WERI-Rb-1 (cell line): ENCODE results near the gene TSG101.
A peak's percentile ranks its signal among the peaks of the same experiment; 100 is the strongest.

Experiments
- DNase-seq: peaks from one replicate; pipeline ENCODE4 v3.0.0-alpha.2; 2020
- H3K27ac ChIP-seq: fragments of 250-450 bp; sonication (Bioruptor Pico); 2 replicates; pipeline ENCODE4 v1.5.1; 2020; ENCODE audit warnings: mild to moderate bottlenecking, moderate library complexity
- H3K27me3 ChIP-seq: fragments of 250-450 bp; sonication (Bioruptor Pico); 2 replicates; pipeline ENCODE4 v1.5.1; 2021; ENCODE audit warnings: mild to moderate bottlenecking, low read depth, moderate library complexity; ENCODE audit not compliant: insufficient read depth, severe bottlenecking
- H3K36me3 ChIP-seq: fragments of 250-450 bp; sonication (Bioruptor Pico); 2 replicates; pipeline ENCODE4 v1.5.1; 2020; ENCODE audit warnings: mild to moderate bottlenecking, moderate library complexity
- H3K4me3 ChIP-seq: 2 replicates; pipeline ENCODE4 v1.5.1; 2011; ENCODE audit warnings: low read depth, mild to moderate bottlenecking, control low read depth, low read length
- H3K9me3 ChIP-seq: fragments of 250-450 bp; sonication (Bioruptor Pico); 2 replicates; pipeline ENCODE4 v1.5.1; 2021; ENCODE audit warnings: mild to moderate bottlenecking, moderate library complexity; ENCODE audit not compliant: severe bottlenecking
- TF ChIP-seq, protein P1 (sequence below): IDR thresholded peaks from 2 replicates; pipeline ENCODE4 v1.5.1; 2011; ENCODE audit warnings: low read depth, mild to moderate bottlenecking, control low read depth, inconsistent platforms, low read length

TSG101 gene

DNA sequence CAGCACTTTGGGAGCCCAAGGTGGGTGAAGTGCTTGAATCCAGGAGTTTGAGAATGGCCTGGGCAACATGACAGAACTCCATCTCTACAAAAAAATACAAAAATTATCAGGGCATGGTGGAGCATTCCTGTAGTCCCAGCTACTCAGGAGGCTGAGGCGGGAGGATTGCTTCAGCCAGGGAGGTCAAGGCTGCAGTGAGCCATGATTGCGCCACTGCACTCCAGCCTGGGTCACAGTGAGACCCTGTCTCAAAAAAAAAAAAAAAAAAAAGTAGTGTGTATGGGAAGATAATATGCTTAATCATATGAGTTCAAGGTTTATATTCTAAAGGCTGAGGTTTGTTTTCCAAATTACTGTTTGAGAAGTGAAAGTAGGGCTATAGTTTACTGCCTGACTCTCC is 60.3 kb downstream of the TSG101 start:
- no peaks in the 10 kb centered on the region for H3K9me3 ChIP-seq
- no peak for DNase-seq

DNA sequence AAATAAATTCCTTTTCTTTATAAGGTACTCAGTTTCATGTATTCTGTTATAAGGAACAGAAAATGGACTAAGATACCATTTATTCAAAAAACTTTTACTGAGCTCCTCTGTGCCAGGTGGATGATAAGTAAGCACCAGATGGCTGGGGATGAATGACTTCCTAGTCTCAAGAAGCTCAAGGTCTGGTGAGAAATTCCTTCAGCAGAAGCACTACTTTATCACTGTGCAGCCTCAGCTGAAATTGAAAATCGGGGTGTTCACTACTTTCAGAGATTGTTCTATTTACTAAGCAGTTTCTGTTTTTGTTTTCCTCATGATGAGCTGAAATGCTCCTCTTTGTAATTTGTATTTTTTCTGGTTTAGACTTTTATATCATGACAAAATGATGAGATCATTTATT is 63.3 kb downstream of the TSG101 start:
- Histone ChIP-seq H3K27me3 (no peaks in the 10 kb centered on the region), H3K9me3 (no peaks in the 10 kb centered on the region), H3K36me3 (no peaks in the 10 kb centered on the region), H3K4me3 (no peak overlapping the region), H3K27ac (no peak overlapping the region)
- DNase-seq, result peak; percentile 11
- TF ChIP-seq, protein P1, sequence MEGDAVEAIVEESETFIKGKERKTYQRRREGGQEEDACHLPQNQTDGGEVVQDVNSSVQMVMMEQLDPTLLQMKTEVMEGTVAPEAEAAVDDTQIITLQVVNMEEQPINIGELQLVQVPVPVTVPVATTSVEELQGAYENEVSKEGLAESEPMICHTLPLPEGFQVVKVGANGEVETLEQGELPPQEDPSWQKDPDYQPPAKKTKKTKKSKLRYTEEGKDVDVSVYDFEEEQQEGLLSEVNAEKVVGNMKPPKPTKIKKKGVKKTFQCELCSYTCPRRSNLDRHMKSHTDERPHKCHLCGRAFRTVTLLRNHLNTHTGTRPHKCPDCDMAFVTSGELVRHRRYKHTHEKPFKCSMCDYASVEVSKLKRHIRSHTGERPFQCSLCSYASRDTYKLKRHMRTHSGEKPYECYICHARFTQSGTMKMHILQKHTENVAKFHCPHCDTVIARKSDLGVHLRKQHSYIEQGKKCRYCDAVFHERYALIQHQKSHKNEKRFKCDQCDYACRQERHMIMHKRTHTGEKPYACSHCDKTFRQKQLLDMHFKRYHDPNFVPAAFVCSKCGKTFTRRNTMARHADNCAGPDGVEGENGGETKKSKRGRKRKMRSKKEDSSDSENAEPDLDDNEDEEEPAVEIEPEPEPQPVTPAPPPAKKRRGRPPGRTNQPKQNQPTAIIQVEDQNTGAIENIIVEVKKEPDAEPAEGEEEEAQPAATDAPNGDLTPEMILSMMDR, result no peak

More for the DNA sequence above, 60.3 kb downstream of the TSG101 start:
- Histone ChIP-seq H3K27me3 (no peaks in the 10 kb centered on the region), H3K27ac (no peak overlapping the region), H3K36me3 (no peaks in the 10 kb centered on the region), H3K4me3 (no peak overlapping the region)
- TF ChIP-seq, protein P1, result no peak

DNA sequence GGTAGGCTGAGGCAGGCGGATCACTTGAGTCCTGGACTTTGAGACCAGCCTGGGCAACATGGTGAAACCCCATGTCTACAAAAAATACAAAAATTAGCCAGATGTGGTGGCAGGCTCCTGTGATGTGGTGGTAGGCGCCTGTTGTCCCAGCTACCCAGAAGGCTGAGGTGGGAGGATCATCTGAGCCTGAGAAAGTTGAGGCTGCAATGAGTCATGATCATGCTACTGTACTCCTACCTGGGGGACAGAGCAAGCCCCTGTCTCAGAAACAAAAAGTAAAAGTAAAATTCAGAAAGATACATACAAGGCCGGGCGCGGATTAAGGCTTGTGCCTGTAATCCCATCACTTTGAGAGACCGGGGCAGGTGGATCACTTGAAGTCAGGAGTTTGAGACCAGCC is 64.8 kb downstream of the TSG101 start:
- Histone ChIP-seq H3K27ac (no peak overlapping the region), H3K27me3 (no peaks in the 10 kb centered on the region), H3K36me3 (no peaks in the 10 kb centered on the region), H3K4me3 (no peak overlapping the region), H3K9me3 (no peaks in the 10 kb centered on the region)
- no peak for DNase-seq
- TF ChIP-seq, protein P1, result no peak

DNA sequence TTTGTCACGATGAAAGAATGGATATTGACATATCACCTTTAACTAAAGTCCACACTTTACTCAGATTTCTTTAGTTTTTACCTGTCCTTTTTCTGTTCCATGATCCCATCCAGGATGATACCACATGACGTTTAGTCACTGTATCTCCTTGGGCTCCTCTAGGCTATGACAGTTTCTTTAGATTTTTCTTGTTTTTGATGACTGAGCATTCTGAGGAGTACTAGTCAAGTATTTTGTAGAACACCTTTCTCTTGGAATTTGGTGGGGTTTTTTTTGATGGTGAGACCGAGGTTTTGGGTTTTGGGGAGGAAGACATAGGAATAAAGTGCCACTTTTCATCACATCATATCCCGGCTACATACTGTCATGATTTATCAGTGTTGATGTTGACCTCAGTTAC is 67.1 kb downstream of the TSG101 start:
- TF ChIP-seq, protein P1, result no peak
- Histone ChIP-seq H3K27ac (no peak overlapping the region), H3K27me3 (no peaks in the 10 kb centered on the region)

DNA sequence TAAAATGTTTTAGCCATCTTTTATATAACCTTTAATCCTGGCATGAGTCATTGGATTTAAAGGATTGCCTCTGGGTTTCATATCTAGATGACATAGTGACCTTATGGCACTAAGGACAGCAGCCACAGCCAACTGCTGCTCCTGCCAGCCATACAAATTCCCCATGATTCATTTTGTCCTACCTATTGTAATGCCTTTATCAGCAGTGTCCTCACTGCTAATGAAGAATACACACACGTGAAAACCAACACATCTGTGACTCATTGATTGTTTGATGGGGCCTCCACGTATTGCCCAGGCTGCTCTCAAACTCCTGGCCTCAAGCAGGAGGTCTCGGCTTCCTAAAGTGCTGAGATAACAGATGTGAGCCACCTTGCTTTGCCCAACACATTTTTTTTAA is 69.3 kb downstream of the TSG101 start:
- Histone ChIP-seq H3K36me3 (no peaks in the 10 kb centered on the region), H3K27me3 (no peaks in the 10 kb centered on the region), H3K4me3 (no peak overlapping the region), H3K27ac (no peak overlapping the region), H3K9me3 (no peaks in the 10 kb centered on the region)
- TF ChIP-seq, protein P1, result no peak
- no peak for DNase-seq

More for the DNA sequence above, 67.1 kb downstream of the TSG101 start:
- H3K4me3 ChIP-seq, result no peak overlapping the region
- no peaks in the 10 kb centered on the region for H3K36me3 ChIP-seq
- no peaks in the 10 kb centered on the region for H3K9me3 ChIP-seq
- no peak for DNase-seq

DNA sequence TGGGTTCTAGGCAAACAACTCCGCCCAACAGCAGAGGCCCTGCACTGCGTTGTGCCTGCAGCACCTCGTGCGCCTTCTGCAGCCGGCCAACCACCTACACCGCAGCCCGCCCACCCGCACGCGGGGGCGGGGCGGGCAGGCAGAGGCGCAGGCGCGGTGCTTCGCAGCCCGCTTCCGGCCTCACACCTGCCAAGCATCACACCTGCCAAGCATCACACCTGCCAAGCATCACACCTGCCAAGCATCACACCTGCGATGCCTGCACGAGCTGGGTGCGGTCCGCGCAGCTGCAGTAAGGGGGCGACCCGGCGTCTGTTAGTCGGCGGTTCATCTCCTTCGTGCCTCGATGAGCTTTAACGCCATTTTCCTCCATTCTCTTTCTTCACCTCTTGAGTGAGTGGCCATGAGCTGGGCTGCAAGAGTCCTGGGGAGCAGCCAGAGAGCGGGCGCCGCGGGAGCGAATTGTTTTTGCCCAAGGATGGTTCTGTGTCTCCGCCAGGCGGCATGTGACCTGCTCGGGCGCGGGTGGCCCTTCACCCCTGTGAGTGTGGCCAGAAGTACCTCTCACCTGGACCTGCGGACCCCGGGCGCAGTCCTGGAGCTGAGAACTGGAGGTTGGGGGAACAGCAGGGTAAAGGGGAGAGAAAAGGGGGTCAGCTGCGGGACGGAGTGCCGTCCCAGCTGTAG is 70.9 kb downstream of the TSG101 start, which contains the start of gene LDHAL6A:
LDHAL6A (plus strand) TSS at position 171 of the 687 bp plus-strand sequence. CDS start 825 bp downstream, outside the sequence.
- no peak within 1 kb of the TSS for H3K4me3 ChIP-seq
- DNase-seq, result no peak

More for the DNA sequence above, 70.9 kb downstream of the TSG101 start, which contains the start of gene LDHAL6A:
- no peak within 1 kb of the TSS for H3K27ac ChIP-seq
- no peaks in the 10 kb centered on the region for H3K9me3 ChIP-seq
- TF ChIP-seq, protein P1, result no peak
- no peaks in the 10 kb centered on the region for H3K36me3 ChIP-seq
- no peaks in the 10 kb centered on the region for H3K27me3 ChIP-seq
